NCI-H345 (cell line): ENCODE results near the gene NXF3.
"Not testable (repeated sequence)": the region's sequence is repeated elsewhere in the genome, so short reads cannot be mapped to it uniquely, and the experiment has no call there.

Source experiments
- DNase-seq: peaks from one replicate; lab custom pipeline; 2025; lab: John Stamatoyannopoulos, UW

NXF3 gene

DNA sequence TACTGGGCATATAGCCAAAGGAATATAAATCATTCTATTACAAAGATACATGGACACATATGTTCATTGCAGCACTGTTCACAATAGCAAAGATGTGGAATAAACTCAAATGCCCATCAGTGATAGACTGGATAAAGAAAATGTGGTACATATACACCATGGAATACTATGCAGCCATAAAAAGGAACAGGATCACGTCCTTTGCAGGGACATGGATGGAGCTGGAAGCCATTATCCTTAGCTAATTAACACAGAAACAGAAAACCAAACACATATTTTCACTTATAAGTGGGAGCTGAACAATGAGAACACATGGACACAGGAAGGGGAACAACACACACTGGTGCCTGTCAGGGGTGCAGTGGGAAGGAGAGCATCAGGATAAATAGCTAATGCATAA, 59.6 kb downstream of the NXF3 start:
- not testable (repeated sequence) for DNase-seq
